GM18526 (cell line): ENCODE results near the gene MBP.

Experiments
- POLR2A ChIP-seq: IDR thresholded peaks from 3 replicates; pipeline ENCODE4 v1.6.1; 2011; ENCODE audit not compliant: insufficient read length; ENCODE audit errors: extremely low read depth

MBP gene

GRCh38 chr18:77105680-77106079, 26.9 kb downstream of the MBP start:
- no peak for TF ChIP-seq POLR2A

GRCh38 chr18:77105028-77105427, 27.6 kb downstream of the MBP start:
- TF ChIP-seq POLR2A = no peak

- TF ChIP-seq POLR2A = no peak
Observed at GRCh38 chr18:77103991-77104531, 28.5 kb downstream of the MBP start.

- TF ChIP-seq POLR2A = no peak
Observed at GRCh38 chr18:77103187-77103850, 29.3 kb downstream of the MBP start.

- no peak for TF ChIP-seq POLR2A
Observed at GRCh38 chr18:77102259-77103040, 30.1 kb downstream of the MBP start.

GRCh38 chr18:77101410-77102258, 30.9 kb downstream of the MBP start:
- TF ChIP-seq POLR2A = peak; percentile 35

GRCh38 chr18:77100751-77101355, 31.7 kb downstream of the MBP start:
- no peak for TF ChIP-seq POLR2A

GRCh38 chr18:77099485-77100370, 32.9 kb downstream of the MBP start:
- peak; percentile 27 for TF ChIP-seq POLR2A

GRCh38 chr18:77098538-77099174, 33.9 kb downstream of the MBP start:
- TF ChIP-seq POLR2A = no peak

- TF ChIP-seq POLR2A = no peak
Observed at GRCh38 chr18:77098029-77098428, 34.6 kb downstream of the MBP start.

GRCh38 chr18:77096936-77097886, 35.4 kb downstream of the MBP start:
- TF ChIP-seq POLR2A = no peak

GRCh38 chr18:77095391-77096371, 36.9 kb downstream of the MBP start:
- no peak for TF ChIP-seq POLR2A

- no peak for TF ChIP-seq POLR2A
Observed at GRCh38 chr18:77093586-77093985, 39.0 kb downstream of the MBP start.
